A549 treated with RU486 at 1 μM for 4 hours (cell line): ENCODE data around the gene SC5D. TPM values are rescaled to one million over a fixed set of nuclear protein-coding genes. Genes with fewer than 3 reads are reported as not detected.

Source experiments
- total RNA-seq: library from RNA; stranded (reverse); fragments of 200-300 nt; extraction: Qiagen RNA extraction; gene quantifications from 5 replicates; pipeline ENCODE4 v1.2.3, GENCODE V29; 2022; ENCODE audit warnings: low read depth

The SC5D gene, protein sequence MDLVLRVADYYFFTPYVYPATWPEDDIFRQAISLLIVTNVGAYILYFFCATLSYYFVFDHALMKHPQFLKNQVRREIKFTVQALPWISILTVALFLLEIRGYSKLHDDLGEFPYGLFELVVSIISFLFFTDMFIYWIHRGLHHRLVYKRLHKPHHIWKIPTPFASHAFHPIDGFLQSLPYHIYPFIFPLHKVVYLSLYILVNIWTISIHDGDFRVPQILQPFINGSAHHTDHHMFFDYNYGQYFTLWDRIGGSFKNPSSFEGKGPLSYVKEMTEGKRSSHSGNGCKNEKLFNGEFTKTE
- total RNA-seq = 3.3 to 13.0 TPM (median 10.8 TPM) in 5 replicates

DNA sequence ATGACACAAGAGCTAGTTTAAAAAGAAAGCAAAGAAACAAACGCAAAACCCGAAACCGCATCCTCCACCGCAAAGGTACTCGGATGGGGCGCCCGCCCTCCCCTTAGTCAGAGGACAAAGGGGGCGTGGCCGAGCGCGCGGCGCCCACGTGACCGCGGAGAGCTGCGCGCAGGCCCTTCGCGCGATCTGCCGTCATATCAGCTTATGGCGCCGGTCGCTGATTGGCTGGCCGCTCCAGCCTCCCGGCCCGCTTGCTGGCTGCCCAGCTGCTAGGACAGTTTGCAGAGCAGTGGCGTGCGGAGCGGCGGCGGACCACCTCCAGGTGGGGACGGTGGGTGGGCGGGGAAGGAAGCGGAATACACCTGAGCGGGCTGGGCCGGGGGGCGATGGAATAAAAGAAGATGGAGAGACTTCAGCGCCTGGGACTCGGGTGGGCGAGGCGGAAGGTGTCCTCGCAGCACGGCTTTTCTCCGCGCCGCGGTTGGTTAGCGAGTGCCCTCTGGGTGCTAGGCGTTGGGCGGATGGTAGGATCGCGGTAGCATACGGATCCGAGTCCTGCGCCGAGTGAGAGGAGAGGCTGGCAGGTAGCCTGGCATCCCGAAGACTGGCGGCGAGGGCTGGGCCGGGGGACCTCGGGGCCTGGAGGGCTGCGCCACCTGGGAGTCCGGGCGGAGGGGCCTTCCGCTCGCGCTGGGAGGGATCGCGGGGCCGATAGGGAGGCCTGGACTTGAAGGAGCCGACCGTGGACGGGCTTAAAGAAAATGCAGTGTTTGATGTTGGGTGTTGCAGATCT lies at the start of gene SC5D:
Gene SC5D (plus strand): TSS at position 277 of the 793 bp plus-strand sequence. CDS start 10,605 bp downstream, outside the sequence.

Other genes starting within 250 kb of the SC5D start
- gene TECTA, start 191.5 kb upstream of the SC5D start, total RNA-seq = 0.03 to 0.16 TPM (median 0.06 TPM) in 5 replicates
- gene SORL1, start 159.5 kb downstream of the SC5D start, total RNA-seq = 1.3 to 1.8 TPM (median 1.6 TPM) in 5 replicates